ENCODE data around the gene ADPRS.

Gene ADPRS

GRCh38 chr1:36089393-36090121, 865 bp downstream of the ADPRS start:
- H4K20me1 ChIP-seq (ENCODE audit: insufficient read depth, low read length, poor library complexity, severe bottlenecking): peaks cover 15% of the 10 kb centered on the region
- H3K4me3 ChIP-seq (ENCODE audit: low read length, poor library complexity, severe bottlenecking): peak overlapping the region; percentile 93
- no peak for TF ChIP-seq CTCF (conservative IDR thresholded peaks at IDR 0.05; ENCODE audit: low read length)
- no peak for TF ChIP-seq EZH2phosphoT487 (IDR thresholded peaks at IDR 0.05; ENCODE audit: borderline replicate concordance)
- H3K9me3 ChIP-seq (ENCODE audit: insufficient read depth, low read depth, low read length): no peaks in the 10 kb centered on the region
- H3K4me2 ChIP-seq (ENCODE audit: low read depth, low read length, poor library complexity, severe bottlenecking): peak overlapping the region; percentile 100
- H2AFZ ChIP-seq (ENCODE audit: low read length): peak overlapping the region; percentile 100
- no peaks in the 10 kb centered on the region for H3K9me2 ChIP-seq (replicated peaks; ENCODE audit: low read depth, low read length)
- H3K79me2 ChIP-seq (ENCODE audit: insufficient read depth, low read length): peaks cover 41% of the 10 kb centered on the region
- H3K4me1 ChIP-seq (ENCODE audit: insufficient read depth, low read length, poor library complexity, severe bottlenecking): peaks cover 14% of the 10 kb centered on the region
- no peaks in the 10 kb centered on the region for H3K27me3 ChIP-seq (ENCODE audit: insufficient read depth, low read length, poor library complexity, severe bottlenecking)
- peak overlapping the region; percentile 84 for H3K9ac ChIP-seq (ENCODE audit: low read depth, low read length, poor library complexity, severe bottlenecking)
- no peaks in the 10 kb centered on the region for H3F3A ChIP-seq (ENCODE audit: low read depth)
- peaks cover 16% of the 10 kb centered on the region; the same call in 1 of the 2 replicates for H3K36me3 ChIP-seq (ENCODE audit: insufficient read depth, low read length)

GRCh38 chr1:36091141-36091540, 2.4 kb downstream of the ADPRS start:
- Histone ChIP-seq H3K36me3 (ENCODE audit: insufficient read depth, low read length) (peaks cover 16% of the 10 kb centered on the region; the same call in 1 of the 2 replicates), H3K9me3 (ENCODE audit: insufficient read depth, low read depth, low read length) (no peaks in the 10 kb centered on the region), H3F3A (ENCODE audit: low read depth) (no peaks in the 10 kb centered on the region), H4K20me1 (ENCODE audit: insufficient read depth, low read length, poor library complexity, severe bottlenecking) (peaks cover 15% of the 10 kb centered on the region), H3K9me2 (replicated peaks; ENCODE audit: low read depth, low read length) (no peaks in the 10 kb centered on the region), H3K4me1 (ENCODE audit: insufficient read depth, low read length, poor library complexity, severe bottlenecking) (peaks cover 14% of the 10 kb centered on the region), H3K4me2 (ENCODE audit: low read depth, low read length, poor library complexity, severe bottlenecking) (peak overlapping the region; percentile 100), H3K79me2 (ENCODE audit: insufficient read depth, low read length) (peaks cover 41% of the 10 kb centered on the region), H3K9ac (ENCODE audit: low read depth, low read length, poor library complexity, severe bottlenecking) (no peak overlapping the region), H3K4me3 (ENCODE audit: low read length, poor library complexity, severe bottlenecking) (no peak overlapping the region), H3K27me3 (ENCODE audit: insufficient read depth, low read length, poor library complexity, severe bottlenecking) (no peaks in the 10 kb centered on the region), H2AFZ (ENCODE audit: low read length) (no peak overlapping the region)
- no peak for TF ChIP-seq EZH2phosphoT487 (IDR thresholded peaks at IDR 0.05; ENCODE audit: borderline replicate concordance)
- no peak for TF ChIP-seq CTCF (conservative IDR thresholded peaks at IDR 0.05; ENCODE audit: low read length)

- Histone ChIP-seq H3K9me2 (replicated peaks; ENCODE audit: low read depth, low read length) (no peaks in the 10 kb centered on the region), H3K4me2 (ENCODE audit: low read depth, low read length, poor library complexity, severe bottlenecking) (peak overlapping the region; percentile 7), H3K4me3 (ENCODE audit: low read length, poor library complexity, severe bottlenecking) (no peak overlapping the region), H3K79me2 (ENCODE audit: insufficient read depth, low read length) (peaks cover 41% of the 10 kb centered on the region), H3K27me3 (ENCODE audit: insufficient read depth, low read length, poor library complexity, severe bottlenecking) (no peaks in the 10 kb centered on the region), H4K20me1 (ENCODE audit: insufficient read depth, low read length, poor library complexity, severe bottlenecking) (peaks cover 15% of the 10 kb centered on the region), H3K9me3 (ENCODE audit: insufficient read depth, low read depth, low read length) (no peaks in the 10 kb centered on the region), H3F3A (ENCODE audit: low read depth) (no peaks in the 10 kb centered on the region), H3K36me3 (ENCODE audit: insufficient read depth, low read length) (peaks cover 16% of the 10 kb centered on the region; the same call in 1 of the 2 replicates), H2AFZ (ENCODE audit: low read length) (no peak overlapping the region), H3K4me1 (ENCODE audit: insufficient read depth, low read length, poor library complexity, severe bottlenecking) (peaks cover 14% of the 10 kb centered on the region), H3K9ac (ENCODE audit: low read depth, low read length, poor library complexity, severe bottlenecking) (no peak overlapping the region)
- TF ChIP-seq CTCF (conservative IDR thresholded peaks at IDR 0.05; ENCODE audit: low read length) (no peak), EZH2phosphoT487 (IDR thresholded peaks at IDR 0.05; ENCODE audit: borderline replicate concordance) (no peak)
Measured at GRCh38 chr1:36091698-36092097, 3.0 kb downstream of the ADPRS start.

Data from Loucy (cell line).